ENCODE data around the gene PRDX3.

The PRDX3 gene

GRCh38 chr10:119208553-119208940 is 29.9 kb upstream of the PRDX3 start:
- peaks cover 14% of the 10 kb centered on the region for H3K4me1 ChIP-seq
- H3K4me3 ChIP-seq (ENCODE audit: low read depth, low read length) = peak overlapping the region; percentile 81
- no peak for TF ChIP-seq CTCF (IDR thresholded peaks at IDR 0.05; ENCODE audit: low read depth, low read length)
- no peaks in the 10 kb centered on the region for H3K9me3 ChIP-seq
- no peak for DNase-seq
- H3K36me3 ChIP-seq = no peaks in the 10 kb centered on the region
- no peaks in the 10 kb centered on the region for H3K27me3 ChIP-seq

- TF ChIP-seq CTCF (IDR thresholded peaks at IDR 0.05; ENCODE audit: low read depth, low read length) = no peak
- Histone ChIP-seq H3K36me3 (no peaks in the 10 kb centered on the region), H3K4me3 (ENCODE audit: low read depth, low read length) (peak overlapping the region; percentile 81), H3K9me3 (no peaks in the 10 kb centered on the region), H3K4me1 (peaks cover 14% of the 10 kb centered on the region), H3K27me3 (no peaks in the 10 kb centered on the region)
- peak; percentile 50 for DNase-seq
Observed at GRCh38 chr10:119207713-119208552, 29.3 kb upstream of the PRDX3 start.

- DNase-seq = peak; percentile 96
- peaks cover 9% of the 10 kb centered on the region for H3K4me1 ChIP-seq
- H3K4me3 ChIP-seq (ENCODE audit: low read depth, low read length) = peak within 1 kb of the TSS; percentile 81
- no peaks in the 10 kb centered on the region for H3K9me3 ChIP-seq
- H3K27me3 ChIP-seq = no peaks in the 10 kb centered on the region
- TF ChIP-seq CTCF (IDR thresholded peaks at IDR 0.05; ENCODE audit: low read depth, low read length) = no peak
- H3K36me3 ChIP-seq = no peaks in the 10 kb centered on the region
Observed at GRCh38 chr10:119207366-119207666, 28.7 kb upstream of the PRDX3 start, which contains the start of gene GRK5. TSS of gene GRK5 (plus strand) at chr10:119207571. CDS start at chr10:119207918, 347 bp downstream.

DNA sequence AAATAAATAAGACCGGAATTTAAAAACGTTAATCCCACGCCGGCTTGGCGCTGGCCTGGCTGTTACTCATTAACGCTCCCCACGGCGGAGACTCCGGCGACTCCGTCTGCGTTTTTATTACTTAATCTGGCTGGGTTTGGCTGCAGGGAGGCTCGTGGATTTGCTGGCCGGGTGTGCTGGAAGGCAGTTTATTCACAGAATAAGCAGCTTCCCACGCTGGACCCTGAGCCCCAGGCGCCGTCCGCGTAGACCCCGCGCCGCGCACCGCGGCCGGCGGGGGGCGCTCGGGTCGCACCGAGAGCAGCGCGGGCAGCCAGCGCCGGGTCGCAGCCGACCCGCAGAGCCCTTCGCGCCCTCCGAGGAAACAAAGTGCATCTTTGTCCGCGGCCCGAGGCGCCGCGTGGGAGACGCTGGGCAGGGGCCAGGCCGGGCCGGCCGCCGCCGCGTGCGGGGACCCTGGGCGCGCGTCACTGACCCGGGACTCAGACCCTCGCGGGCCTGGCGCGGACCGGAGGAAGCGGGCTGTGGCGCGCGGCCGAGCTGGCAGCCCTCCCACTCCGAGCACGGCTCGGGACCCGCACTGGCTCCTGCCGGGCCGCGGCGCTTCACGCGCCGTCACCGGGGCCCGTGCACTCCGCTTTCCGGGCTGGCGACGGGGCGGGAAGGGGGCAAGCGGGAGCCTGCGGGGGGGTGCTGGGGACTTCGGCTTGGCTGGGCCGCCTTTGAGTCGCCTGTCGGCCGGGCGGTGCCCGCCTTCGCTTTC is 28.2 kb upstream of the PRDX3 start:
- no peaks in the 10 kb centered on the region for H3K9me3 ChIP-seq
- H3K4me1 ChIP-seq = peaks cover 8% of the 10 kb centered on the region
- peak; percentile 84 for DNase-seq
- H3K27me3 ChIP-seq = no peaks in the 10 kb centered on the region
- TF ChIP-seq CTCF (IDR thresholded peaks at IDR 0.05; ENCODE audit: low read depth, low read length) = peak; percentile 44
- peak overlapping the region; percentile 51 for H3K4me3 ChIP-seq (ENCODE audit: low read depth, low read length)
- H3K36me3 ChIP-seq = no peaks in the 10 kb centered on the region

- Histone ChIP-seq H3K27me3 (no peaks in the 10 kb centered on the region), H3K4me3 (ENCODE audit: low read depth, low read length) (peak overlapping the region; percentile 37), H3K4me1 (peaks cover 2% of the 10 kb centered on the region; the same call in 1 of the 2 replicates), H3K36me3 (no peaks in the 10 kb centered on the region), H3K9me3 (no peaks in the 10 kb centered on the region)
- no peak for TF ChIP-seq CTCF (IDR thresholded peaks at IDR 0.05; ENCODE audit: low read depth, low read length)
- DNase-seq = peak; percentile 20
Observed at GRCh38 chr10:119205894-119206602, 27.4 kb upstream of the PRDX3 start.
